ENCODE measurements around the gene GAS2L1.

Gene GAS2L1

GRCh38 chr22:29328055-29328454 is 21.6 kb downstream of the GAS2L1 start:
- no peak overlapping the region for H3K4me3 ChIP-seq (replicated peaks; ENCODE audit: low read depth, low read length)
- TF ChIP-seq CTCF (IDR thresholded peaks at IDR 0.05; ENCODE audit: low read length, missing control alignments) = no peak
- no peak for DNase-seq (ENCODE audit: low read depth)

DNA sequence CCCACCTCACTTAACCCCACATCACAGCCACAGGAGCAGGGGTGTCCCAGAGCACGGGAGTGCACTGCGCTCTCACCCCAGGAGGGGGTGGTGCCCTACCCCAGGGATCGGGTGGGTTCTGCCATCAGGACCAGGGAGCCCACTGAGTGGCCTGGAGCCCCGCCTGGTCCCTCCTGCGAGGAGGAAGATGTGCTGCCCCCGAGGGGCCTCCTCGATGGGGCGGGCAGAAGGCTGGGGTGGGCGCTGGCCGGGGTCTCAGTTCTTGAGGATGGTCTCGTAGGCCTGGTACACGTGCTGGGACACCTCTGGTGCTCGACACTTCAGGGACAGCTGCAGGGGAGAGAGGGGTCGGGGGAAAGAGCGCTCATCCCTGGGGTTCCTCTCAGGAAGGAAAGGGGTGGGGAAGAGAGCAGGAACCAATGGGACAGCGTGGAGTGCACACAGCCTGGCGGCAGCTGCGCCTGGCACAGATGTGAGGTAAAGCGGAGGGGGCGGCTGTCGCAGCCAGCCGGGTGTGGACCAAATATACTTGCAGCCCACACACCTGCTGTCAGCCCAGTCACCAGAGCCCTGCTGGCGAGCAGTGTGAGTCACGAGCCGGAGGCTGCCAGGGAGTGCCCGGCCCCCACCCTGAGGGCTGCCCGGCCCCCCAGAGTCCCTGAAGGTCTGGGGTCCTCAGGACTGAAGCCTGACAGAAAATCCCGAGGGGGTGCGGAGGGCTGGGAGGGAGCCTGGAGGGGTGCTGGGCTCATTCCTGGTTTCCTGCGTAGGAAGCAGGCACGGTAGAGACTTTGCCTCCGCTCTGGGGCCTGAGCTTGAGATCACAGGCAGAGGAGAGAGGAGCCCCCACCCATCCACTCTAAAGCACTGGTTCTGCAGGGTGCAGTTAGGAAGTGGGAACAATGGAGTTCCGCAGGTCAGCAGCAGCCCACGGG is 22.4 kb downstream of the GAS2L1 start:
- no peak for TF ChIP-seq CTCF (IDR thresholded peaks at IDR 0.05; ENCODE audit: low read length, missing control alignments)
- H3K4me3 ChIP-seq (replicated peaks; ENCODE audit: low read depth, low read length) = no peak overlapping the region
- no peak for DNase-seq (ENCODE audit: low read depth)

DNA sequence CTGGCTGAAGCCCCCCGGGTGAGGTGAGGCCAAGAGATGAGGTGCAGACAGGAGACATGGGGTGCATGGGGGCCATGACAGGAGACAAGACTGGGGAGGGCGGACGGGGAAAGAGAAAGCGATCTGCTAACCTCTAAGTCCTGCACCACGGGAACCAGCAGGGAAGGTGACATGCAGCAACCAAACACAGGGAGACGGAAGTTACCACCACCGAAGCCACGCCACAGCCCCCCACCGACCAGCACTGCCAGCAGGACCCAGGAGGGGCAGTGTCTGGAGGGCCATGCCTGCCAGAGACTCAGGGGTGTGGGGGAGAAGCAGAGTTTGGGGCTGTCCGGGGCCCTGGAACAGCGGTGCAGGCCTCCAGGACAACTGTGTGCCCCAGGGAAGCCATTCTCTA is 23.1 kb downstream of the GAS2L1 start:
- H3K4me3 ChIP-seq (replicated peaks; ENCODE audit: low read depth, low read length) = no peak overlapping the region
- TF ChIP-seq CTCF (IDR thresholded peaks at IDR 0.05; ENCODE audit: low read length, missing control alignments) = no peak

DNA sequence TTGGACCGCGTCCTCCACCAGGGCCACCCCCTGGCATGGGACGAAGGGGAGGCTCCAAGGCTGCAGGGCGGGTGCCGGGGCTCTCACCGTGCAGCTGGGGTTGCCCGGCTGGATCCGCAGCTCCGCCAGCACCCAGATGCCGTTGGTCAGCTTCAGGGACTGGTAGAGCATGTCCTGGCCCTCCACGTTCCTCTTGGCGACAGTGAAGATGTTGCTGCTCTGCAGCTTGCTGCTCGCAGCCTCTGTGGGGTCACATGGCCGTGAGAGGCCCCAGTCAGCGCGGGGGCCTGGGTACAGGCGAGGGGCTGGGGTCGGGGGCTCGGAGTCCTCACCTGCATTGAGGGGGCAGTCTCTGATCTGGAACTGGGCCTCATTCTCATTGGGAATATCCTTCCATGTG is 23.8 kb downstream of the GAS2L1 start:
- H3K4me3 ChIP-seq (replicated peaks; ENCODE audit: low read depth, low read length) = no peak overlapping the region
- DNase-seq (ENCODE audit: low read depth) = no peak
- TF ChIP-seq CTCF (IDR thresholded peaks at IDR 0.05; ENCODE audit: low read length, missing control alignments) = no peak

More for the DNA sequence above, 23.1 kb downstream of the GAS2L1 start:
- no peak for DNase-seq (ENCODE audit: low read depth)

- no peak for TF ChIP-seq CTCF (IDR thresholded peaks at IDR 0.05; ENCODE audit: low read length, missing control alignments)
- DNase-seq (ENCODE audit: low read depth) = peak; percentile 79
- H3K4me3 ChIP-seq (replicated peaks; ENCODE audit: low read depth, low read length) = no peak overlapping the region
These were observed 24.3 kb downstream of the GAS2L1 start for GRCh38 chr22:29330753-29331152.

GRCh38 chr22:29331213-29331612 is 24.8 kb downstream of the GAS2L1 start:
- no peak for DNase-seq (ENCODE audit: low read depth)
- H3K4me3 ChIP-seq (replicated peaks; ENCODE audit: low read depth, low read length) = no peak overlapping the region

More at GRCh38 chr22:29331213-29331612, 24.8 kb downstream of the GAS2L1 start:
- TF ChIP-seq CTCF (IDR thresholded peaks at IDR 0.05; ENCODE audit: low read length, missing control alignments) = no peak

All from fibroblast of pulmonary artery (primary cell).